Nephron (organoid): ENCODE data around the gene PTPRM.

Source experiments
- H3K27ac Mint-ChIP-seq, 3 experiments: 2 replicates each; pipeline ENCODE4 v1.8.0; 2020; ENCODE audit warnings: mixed read lengths in 3 of 3, mild to moderate bottlenecking in 2 of 3, moderate library complexity in 1 of 3
- H3K27me3 Mint-ChIP-seq: 2 replicates; pipeline ENCODE4 v1.8.0; 2021; ENCODE audit warnings: low read depth, mild to moderate bottlenecking, moderate library complexity, mixed read lengths
- H3K36me3 Mint-ChIP-seq: 2 replicates; pipeline ENCODE4 v1.8.0; 2020; ENCODE audit warnings: low read depth, mixed read lengths
- H3K4me1 Mint-ChIP-seq: 2 replicates; pipeline ENCODE4 v1.8.0; 2020; ENCODE audit warnings: mixed read lengths
- H3K4me3 Mint-ChIP-seq, 3 experiments: 2 replicates each; pipeline ENCODE4 v1.8.0; 2020; ENCODE audit warnings: mild to moderate bottlenecking in 3 of 3, mixed read lengths in 3 of 3, moderate library complexity in 2 of 3
- H3K9me3 Mint-ChIP-seq: 2 replicates; pipeline ENCODE4 v1.8.0; 2020; ENCODE audit warnings: mixed read lengths
- TF ChIP-seq, protein P1 (sequence below), 3 experiments: fragments of 200-600 bp; sonication (generic); IDR thresholded peaks; one replicate each; pipeline ENCODE4 v1.5.0; 2021; ENCODE audit warnings: antibody characterized with exemption in 3 of 3; ENCODE audit not compliant: unreplicated experiment in 3 of 3

The PTPRM gene

DNA sequence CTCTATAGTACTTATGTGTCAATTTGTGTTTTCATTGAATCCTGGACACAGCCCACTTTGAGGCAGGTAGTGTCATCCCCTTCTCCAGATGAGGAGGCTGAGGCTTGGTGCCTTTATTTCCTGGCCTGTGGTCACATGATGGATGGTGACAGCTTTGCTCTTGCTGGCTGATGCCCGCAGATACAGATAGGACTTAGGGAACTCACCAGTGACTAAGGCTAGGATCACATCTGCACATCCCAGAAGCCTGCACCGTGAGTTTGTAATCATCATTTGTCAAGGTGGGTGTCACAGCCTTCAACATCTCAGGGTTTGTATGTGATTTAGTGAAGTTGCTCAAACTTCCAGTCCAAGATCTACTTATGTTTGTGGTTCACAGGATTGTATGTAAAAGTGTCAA lies 747.0 kb downstream of the PTPRM start:
- no peak overlapping the region for H3K4me3 Mint-ChIP-seq

DNA sequence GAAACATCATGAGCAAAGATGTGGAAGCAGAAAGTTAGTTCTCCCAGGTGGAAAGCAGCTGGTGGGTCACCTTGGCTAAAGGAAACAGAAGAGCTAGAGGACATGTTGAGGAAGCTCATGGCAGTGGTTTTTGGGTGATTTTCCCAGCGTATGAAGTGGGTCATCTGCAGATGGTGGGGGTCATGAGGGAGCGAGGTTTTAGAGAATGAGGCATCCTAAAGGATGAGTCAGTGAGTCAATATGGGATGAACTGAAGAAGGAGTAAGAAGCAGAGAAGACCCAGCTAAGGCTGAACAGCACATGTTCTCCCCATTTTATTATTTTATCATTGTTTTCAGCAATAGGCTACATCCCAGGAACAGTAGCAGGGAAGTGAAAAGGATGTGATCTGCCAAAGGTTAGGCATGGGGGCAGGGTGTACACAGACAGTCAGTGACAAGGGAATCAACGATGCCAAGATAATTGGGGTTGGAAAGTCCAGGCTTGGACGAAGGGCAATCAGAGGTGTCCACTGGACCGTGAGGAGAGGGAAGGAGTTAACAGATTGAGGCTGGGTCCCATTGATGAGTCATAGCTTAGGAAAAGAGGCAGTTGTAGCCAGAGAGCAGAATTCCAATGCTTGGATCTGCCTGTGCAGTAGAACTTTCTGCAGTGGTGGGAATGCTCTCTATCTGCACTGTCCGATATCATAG lies 752.8 kb downstream of the PTPRM start:
- Mint-ChIP-seq H3K27ac (no peak overlapping the region), H3K4me1 (no peaks in the 10 kb centered on the region), H3K4me3 (no peak overlapping the region), H3K27me3 (no peaks in the 10 kb centered on the region), H3K9me3 (no peaks in the 10 kb centered on the region), H3K36me3 (peaks cover 15% of the 10 kb centered on the region)
- TF ChIP-seq, protein P1, sequence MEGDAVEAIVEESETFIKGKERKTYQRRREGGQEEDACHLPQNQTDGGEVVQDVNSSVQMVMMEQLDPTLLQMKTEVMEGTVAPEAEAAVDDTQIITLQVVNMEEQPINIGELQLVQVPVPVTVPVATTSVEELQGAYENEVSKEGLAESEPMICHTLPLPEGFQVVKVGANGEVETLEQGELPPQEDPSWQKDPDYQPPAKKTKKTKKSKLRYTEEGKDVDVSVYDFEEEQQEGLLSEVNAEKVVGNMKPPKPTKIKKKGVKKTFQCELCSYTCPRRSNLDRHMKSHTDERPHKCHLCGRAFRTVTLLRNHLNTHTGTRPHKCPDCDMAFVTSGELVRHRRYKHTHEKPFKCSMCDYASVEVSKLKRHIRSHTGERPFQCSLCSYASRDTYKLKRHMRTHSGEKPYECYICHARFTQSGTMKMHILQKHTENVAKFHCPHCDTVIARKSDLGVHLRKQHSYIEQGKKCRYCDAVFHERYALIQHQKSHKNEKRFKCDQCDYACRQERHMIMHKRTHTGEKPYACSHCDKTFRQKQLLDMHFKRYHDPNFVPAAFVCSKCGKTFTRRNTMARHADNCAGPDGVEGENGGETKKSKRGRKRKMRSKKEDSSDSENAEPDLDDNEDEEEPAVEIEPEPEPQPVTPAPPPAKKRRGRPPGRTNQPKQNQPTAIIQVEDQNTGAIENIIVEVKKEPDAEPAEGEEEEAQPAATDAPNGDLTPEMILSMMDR (IDR thresholded peaks at IDR 0.05; ENCODE audit: unreplicated experiment in 3 of 3), result no peak

More for the DNA sequence above, 747.0 kb downstream of the PTPRM start:
- Mint-ChIP-seq H3K36me3 (peaks cover 9% of the 10 kb centered on the region), H3K9me3 (no peaks in the 10 kb centered on the region), H3K27me3 (no peaks in the 10 kb centered on the region), H3K4me1 (no peaks in the 10 kb centered on the region), H3K27ac (no peak overlapping the region)
- TF ChIP-seq, protein P1 (IDR thresholded peaks at IDR 0.05; ENCODE audit: unreplicated experiment in 3 of 3), result no peak

DNA sequence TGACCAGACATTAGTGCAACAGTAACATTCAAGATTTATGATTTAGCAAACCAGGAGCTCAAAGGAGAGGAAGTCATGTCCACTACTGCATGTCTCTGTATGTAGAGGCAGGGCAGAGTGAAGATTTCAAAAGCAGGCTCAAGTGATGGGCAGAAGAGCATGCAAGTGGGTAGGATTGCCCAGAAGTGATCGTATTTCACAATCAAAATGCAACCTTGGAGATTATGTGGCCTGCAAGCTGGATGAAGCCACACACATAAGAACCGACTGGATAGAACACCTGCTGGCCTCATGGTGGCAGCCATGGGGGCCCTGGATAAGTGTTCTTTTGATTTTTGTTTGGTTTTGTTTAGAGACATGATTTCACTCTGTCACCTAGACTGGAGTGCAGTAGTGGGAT lies 755.4 kb downstream of the PTPRM start:
- no peaks in the 10 kb centered on the region for H3K9me3 Mint-ChIP-seq
- peaks cover 7% of the 10 kb centered on the region for H3K4me1 Mint-ChIP-seq
- H3K36me3 Mint-ChIP-seq, result peaks cover 15% of the 10 kb centered on the region
- H3K27me3 Mint-ChIP-seq, result no peaks in the 10 kb centered on the region
- H3K27ac Mint-ChIP-seq, result no peak overlapping the region
- H3K4me3 Mint-ChIP-seq, result no peak overlapping the region
- TF ChIP-seq, protein P1 (IDR thresholded peaks at IDR 0.05; ENCODE audit: unreplicated experiment in 3 of 3), result no peak

DNA sequence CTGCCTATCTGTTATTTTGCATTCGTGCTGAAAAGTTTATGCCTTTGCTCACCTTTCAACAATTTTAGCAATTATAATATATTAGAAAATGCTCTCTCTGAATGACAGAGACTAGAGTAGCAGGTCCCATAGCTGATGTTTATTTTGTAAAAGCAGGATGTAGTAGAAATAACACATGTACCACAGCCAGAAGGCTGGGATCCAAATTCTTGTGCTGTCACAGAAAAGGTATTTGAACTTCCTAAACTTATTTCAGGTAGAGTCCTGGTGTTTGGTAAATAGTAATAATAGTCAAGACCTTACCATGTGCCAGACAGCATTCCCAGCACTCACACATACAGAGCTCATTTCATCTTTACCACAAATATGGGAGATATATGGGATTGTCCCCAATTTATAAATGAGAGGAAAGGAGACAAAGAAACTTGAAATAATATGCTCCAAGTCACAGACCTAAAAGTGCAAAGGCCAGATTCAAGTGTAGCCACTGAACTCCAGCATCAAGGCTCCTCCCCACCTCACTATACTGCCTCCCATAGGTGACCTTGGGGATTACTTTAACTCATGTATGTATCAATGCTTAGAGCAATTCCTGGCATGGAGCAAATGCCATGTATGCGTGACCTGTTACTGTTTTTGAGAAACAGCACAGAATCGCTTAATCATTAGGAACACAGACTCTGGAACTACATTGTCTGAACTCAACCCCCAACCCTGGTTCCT lies 757.4 kb downstream of the PTPRM start:
- peaks cover 26% of the 10 kb centered on the region for H3K4me1 Mint-ChIP-seq
- H3K27ac Mint-ChIP-seq, result no peak overlapping the region
- peaks cover 9% of the 10 kb centered on the region for H3K36me3 Mint-ChIP-seq
- no peaks in the 10 kb centered on the region for H3K9me3 Mint-ChIP-seq
- H3K27me3 Mint-ChIP-seq, result no peaks in the 10 kb centered on the region
- no peak overlapping the region for H3K4me3 Mint-ChIP-seq
- TF ChIP-seq, protein P1 (IDR thresholded peaks at IDR 0.05; ENCODE audit: unreplicated experiment in 3 of 3), result no peak

DNA sequence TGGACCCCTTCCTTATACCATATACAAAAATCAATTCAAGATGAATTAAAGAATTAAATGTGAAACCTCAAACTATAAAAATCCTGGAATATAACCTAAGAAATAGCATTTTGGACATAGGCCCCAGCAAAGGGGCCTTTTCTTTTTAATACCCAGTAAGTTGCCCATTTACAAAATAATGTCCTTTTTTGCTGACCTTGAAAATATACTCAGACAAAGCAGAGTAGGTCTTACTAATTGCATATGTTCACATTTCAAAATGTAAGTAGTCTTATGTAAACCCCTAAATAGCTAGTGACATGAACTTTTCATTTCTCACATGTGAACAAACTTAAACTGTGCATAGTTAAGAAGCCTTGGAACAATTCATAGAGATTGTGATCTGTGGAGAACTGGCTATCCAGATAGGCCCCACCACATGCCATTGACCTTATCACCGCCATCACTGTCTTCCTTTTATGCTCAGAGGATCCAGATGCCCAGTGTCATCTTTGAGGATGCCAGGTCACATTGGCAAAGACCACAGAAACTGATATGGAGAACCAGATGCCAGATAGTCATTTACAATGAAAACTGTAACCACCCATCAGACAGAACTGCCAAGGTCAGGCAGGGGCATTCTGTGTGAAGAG lies 759.8 kb downstream of the PTPRM start:
- TF ChIP-seq, protein P1 (IDR thresholded peaks at IDR 0.05; ENCODE audit: unreplicated experiment in 3 of 3), result no peak
- peaks cover 31% of the 10 kb centered on the region for H3K4me1 Mint-ChIP-seq

More for the DNA sequence above, 759.8 kb downstream of the PTPRM start:
- Mint-ChIP-seq H3K36me3 (peaks cover 6% of the 10 kb centered on the region), H3K27ac (peak overlapping the region; percentile 23 to 87 (median 56)), H3K27me3 (no peaks in the 10 kb centered on the region), H3K9me3 (no peaks in the 10 kb centered on the region), H3K4me3 (no peak overlapping the region)
